NCI-H748 (cell line): ENCODE results near the gene MED22.
"Not testable (repeated sequence)": the region's sequence is repeated elsewhere in the genome, so short reads cannot be mapped to it uniquely, and the experiment has no call there.

Experiments used
- DNase-seq: peaks from one replicate; lab custom pipeline; 2025; ENCODE audit not compliant: unreplicated experiment; lab: John Stamatoyannopoulos, UW

MED22 gene

DNA sequence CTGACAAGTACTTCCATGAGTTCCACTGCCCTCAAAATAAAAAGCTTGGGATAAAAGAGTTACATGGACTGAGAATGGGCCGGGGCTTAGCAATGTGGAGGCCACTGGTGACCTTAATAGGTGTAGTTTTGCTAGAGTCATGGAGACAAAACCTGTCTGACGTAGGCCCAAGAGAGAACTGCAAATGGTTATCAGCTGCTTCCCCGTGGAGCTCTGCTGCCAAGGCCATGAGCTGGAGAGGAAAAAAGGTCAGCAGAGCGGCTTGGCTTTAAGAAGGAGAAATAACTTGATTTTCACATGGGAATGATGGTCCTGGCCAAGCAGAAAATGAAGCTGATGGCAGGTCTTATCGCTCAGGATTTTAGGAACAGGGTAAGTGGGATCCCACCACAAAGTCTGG, 8.3 kb downstream of the MED22 start:
- no peak for DNase-seq

GRCh38 chr9:133335924-133336811, 11.8 kb downstream of the MED22 start, which contains the start of gene SURF6:
TSS of gene SURF6 (minus strand) at chr9:133336188. CDS start at chr9:133336132, 56 bp downstream.
- peak; percentile 95 for DNase-seq

- not testable (repeated sequence) for DNase-seq
Measured at GRCh38 chr9:133334888-133335287, 13.0 kb downstream of the MED22 start.

- DNase-seq: no peak
Measured at GRCh38 chr9:133334161-133334560, 13.8 kb downstream of the MED22 start.

GRCh38 chr9:133333566-133333965, 14.4 kb downstream of the MED22 start:
- DNase-seq: no peak

GRCh38 chr9:133333011-133333410, 14.9 kb downstream of the MED22 start:
- DNase-seq: no peak

- DNase-seq: no peak
Measured at GRCh38 chr9:133332381-133332730, 15.6 kb downstream of the MED22 start.

DNA sequence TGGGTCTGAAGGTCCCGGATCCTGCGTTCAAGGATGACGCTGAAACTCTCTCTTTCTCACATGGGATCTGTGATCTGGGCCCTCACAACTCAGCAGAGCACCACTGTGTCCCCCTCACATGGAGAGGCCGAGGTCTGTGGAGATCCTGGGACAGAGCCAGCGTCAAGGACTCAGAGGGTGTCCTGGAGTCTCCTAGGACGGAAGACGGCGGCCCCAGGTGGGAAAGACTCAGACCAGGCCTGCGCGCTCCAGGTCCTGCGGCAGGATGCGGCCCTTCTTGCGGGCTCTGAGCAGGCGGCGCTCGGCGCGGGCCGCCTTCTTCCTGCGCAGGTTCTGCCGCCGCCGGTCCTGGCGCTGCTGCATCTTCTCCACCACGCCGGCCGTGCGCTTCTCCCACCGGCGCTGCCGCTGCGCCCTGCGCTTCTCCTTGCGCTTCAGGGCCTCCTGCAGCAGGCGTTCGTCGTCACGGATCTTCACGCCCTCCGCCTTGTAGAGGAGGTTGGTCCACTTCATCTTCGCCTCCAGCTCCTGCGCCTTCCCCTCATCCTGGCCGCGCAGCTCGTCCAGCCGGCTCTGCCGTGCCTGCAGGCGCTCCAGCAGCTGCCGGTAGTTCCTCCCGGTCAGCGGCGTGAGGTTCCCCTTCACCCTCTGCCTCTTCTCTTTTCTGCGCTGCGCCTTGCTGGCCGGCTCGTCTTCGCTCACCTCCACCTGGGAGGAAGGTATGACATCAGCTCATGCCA, 16.1 kb downstream of the MED22 start:
- no peak for DNase-seq

- no peak for DNase-seq
Measured at GRCh38 chr9:133331221-133331620, 16.7 kb downstream of the MED22 start.

DNA sequence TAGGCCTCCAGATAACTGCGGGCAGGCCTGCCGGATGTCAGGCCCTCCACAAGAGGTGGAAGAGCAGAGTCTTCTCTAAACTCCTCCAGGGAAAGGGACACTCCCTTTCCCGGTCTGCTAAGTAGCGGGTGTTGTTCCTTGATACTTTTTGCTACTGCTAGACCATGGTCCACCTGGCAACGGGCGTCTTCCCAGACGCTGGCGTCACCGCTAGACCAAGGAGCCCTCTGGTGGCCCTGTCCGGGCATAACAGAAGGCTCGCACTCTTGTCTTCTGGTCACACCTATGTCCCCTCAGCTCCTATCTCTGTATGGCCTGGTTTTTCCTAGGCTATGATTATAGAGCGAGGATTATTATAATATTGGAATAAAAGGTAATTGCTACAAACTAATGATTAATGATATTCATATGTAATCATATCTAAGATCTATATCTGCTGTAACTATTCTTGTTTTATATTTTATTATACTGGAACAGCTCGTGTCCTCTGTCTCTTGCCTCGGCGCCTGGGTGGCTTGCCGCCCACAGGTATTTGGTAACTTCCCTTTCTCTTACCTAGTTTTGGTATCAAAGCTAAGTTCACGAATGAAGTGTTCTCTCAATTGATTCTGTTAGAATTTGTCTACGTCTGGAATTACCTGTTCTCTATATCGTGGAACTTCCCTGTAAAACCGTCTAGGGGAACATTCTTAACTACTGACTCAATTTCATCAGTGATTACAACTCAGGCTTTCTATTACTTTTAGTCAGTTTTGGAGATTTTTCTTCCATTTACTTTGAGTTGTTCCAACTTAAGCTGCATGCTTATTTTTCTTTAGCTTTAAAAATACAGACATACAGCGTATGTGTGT, 18.4 kb downstream of the MED22 start:
- peak; percentile 32 for DNase-seq

GRCh38 chr9:133327834-133328484, 20.0 kb downstream of the MED22 start:
- no peak for DNase-seq

DNA sequence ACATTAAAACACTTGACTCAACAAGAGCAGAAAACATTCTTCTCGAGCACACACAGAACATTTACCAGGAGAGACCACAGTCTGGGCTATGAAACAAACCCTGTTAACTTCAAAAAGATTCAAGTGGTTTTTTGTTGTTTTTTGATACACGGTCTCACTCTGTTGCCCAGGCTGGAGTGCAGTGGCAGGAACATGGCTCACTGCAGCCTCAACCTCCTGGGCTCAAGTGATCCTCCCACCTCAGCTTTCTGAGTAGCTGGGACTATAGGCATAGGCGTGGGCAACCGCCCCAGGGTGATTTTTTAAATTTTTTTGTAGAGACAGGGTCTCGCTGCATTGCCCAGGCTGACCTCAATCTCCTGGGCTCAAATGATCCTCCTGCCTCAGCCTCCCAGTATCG, 20.9 kb downstream of the MED22 start:
- DNase-seq: not testable (repeated sequence)

DNA sequence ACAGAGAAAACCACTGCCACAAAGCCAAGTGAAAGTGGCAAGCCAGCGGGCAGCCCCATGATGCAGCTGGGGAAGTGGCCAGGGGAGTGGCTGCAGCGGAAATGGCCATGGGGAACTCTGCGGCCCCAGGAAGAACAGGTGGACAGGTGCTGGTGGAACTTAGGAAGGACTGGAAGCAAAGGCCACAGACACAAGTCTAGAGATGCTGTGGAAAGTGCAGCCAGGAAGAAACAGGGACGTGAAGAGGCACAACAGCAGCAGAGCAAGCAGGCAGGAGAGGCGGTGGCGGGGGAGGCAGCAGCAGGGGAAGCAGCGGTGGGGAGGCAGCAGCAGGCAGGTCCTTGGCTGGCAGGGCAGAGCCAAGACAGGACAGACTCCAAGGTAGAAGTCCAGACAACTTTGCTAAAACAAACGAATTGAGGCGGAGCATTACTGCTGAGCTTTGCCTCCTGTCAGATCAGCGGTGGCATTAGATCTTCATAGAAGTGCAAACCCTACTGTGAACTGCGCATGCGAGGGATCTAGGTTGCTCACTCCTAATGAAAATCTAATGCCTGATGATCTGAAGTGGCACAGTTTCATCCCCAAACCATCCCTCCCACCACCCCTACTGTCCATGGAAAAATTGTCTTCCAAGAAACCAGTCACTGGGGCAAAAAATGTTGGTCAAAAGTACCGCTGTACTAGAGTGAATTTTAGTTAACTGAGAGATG, 23.8 kb downstream of the MED22 start:
- DNase-seq: no peak

- DNase-seq: no peak
Measured at GRCh38 chr9:133323211-133323610, 24.7 kb downstream of the MED22 start.

DNA sequence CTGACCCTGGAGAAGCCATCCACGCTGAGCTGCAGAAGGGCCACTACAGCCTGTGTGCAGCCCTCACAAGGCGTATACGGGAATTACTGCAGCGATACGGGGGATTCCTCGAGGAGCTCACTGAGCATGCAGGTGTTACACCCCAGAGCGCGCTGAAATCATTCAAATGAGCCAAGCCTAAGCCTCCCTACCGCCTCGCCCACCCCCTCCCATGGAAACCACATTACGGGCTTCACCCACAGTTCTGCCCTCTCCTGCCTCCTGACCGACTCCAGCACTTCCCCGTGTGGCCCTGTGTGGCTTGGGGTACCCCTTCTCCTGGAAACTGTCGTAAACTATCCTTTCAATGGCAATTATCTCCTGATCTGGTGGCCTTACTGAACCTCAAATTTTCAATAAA, 25.2 kb downstream of the MED22 start:
- DNase-seq: no peak

- DNase-seq: no peak
Measured at GRCh38 chr9:133321411-133321935, 26.5 kb downstream of the MED22 start.

DNA sequence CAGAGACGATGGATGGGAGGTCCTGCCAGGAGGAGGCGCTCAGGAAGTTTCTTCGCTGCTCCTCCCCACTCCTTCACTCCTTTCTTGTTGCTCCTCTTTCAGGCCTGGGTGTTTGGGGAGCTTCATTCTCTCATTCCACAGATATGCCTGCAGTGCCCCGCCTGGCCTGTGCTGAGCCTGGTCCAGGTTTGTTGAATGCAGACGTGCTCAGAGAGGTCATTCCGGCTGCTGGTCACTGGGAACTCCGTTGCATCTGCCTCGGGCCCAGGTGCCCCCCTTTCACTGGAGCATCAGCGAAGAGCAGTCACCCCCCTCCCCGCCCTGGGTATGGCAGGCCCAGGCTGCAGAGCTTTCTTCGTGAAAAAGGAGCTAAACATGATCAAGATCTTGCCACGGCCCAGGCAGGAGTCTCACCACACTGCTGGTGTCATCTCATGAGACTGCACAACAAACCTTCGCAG, 27.5 kb downstream of the MED22 start:
- no peak for DNase-seq

DNA sequence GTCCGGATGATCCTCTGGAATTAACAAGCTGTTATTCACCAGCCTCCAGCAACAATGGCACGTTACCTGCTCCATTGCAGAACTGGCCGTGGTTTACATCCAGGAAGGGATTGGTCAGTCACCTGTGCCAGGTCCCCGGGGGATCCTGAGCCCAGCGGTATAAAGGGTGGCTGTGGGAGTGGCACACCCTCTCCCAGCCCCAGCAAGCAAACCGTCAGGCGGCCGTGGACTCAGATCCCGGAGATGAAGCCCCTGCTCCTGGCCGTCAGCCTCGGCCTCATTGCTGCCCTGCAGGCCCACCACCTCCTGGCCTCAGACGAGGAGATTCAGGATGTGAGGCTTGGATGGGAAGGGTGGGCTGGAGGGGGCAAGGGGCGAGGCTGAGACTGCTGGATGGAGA, 30.4 kb downstream of the MED22 start:
- not testable (repeated sequence) for DNase-seq

DNA sequence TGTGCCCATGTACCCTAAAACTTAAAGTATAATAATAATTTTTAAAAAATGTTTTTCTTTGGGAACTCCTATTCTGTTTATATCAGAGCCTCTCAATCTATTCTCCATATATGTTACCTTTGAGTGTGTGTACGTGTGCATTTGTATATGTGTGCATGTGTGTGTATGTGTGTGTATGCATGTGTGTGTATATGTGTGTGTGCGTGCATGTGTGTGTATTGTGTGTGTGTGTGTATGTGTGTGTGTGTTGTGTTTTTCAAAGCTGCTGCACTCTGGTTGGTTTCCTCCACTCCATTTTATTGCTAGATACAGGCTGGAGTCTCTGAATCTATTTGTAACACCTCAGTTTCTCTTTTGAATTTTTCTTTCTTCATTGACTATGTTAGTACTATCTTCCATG, 31.9 kb downstream of the MED22 start:
- no peak for DNase-seq

DNA sequence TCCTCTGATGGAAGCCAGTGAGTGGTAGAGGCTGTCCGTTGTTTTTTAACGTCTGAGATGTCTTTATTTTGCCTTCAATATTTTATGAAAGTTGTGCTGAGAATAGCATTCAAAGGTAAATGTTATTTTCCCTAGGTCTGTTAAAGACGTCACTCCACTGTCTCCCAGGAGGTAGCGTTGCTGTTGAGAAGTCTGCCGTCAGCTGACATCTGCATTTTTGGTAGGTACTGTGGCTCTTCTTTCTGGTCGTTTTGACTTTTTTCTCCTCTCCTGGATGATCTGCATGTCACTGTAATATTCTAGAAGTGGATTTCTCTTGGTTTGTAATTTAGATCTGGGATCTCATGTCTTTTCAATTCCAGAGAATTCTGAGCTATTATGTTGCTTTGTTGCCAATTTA, 38.3 kb downstream of the MED22 start:
- peak; percentile 49 for DNase-seq
